Ishikawa (cell line): Measurements from ENCODE around the gene DIP2C.

ENCODE experiments used
- EGR1 ChIP-seq: IDR thresholded peaks from 2 replicates; pipeline ENCODE4 v1.6.1; 2012
- EP300 ChIP-seq: IDR thresholded peaks from 2 replicates; pipeline ENCODE4 v1.6.1; 2012; ENCODE audit warnings: borderline replicate concordance
- FOXM1 ChIP-seq: IDR thresholded peaks from 2 replicates; pipeline ENCODE4 v1.6.1; 2012; ENCODE audit warnings: low read depth, borderline replicate concordance
- TCF12 ChIP-seq: IDR thresholded peaks from 2 replicates; pipeline ENCODE4 v1.6.1; 2012; ENCODE audit warnings: low read depth
- ZBTB7A ChIP-seq: IDR thresholded peaks from 2 replicates; pipeline ENCODE4 v1.6.1; 2012; ENCODE audit warnings: low read depth
- TF ChIP-seq, protein P1 (sequence below): IDR thresholded peaks from 2 replicates; pipeline ENCODE4 v1.6.1; 2012; ENCODE audit warnings: low read depth, mild to moderate bottlenecking
- TF ChIP-seq, protein P2 (sequence below): IDR thresholded peaks from 2 replicates; pipeline ENCODE4 v1.6.1; 2012

DNA sequence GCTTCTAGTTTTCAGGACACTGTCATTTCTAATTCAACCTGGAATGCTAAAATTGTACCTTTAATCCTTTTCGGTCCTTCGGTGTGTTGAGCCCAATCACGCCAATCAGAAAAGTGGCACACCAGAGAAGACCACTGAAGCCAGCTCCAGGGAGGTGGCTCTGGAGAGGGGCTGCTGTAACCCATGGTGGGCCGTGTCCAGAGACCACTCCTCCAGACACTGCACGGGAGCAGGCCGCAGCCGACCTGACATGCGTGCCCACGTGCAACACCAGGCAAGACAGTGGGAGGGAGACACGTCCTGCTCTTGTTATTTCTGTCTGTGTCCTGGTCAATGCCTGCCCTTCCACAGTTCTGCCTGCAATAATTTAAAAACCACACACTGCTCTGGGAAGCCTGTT is 308.1 kb downstream of the DIP2C start:
- TF ChIP-seq ZBTB7A = no peak
- TF ChIP-seq FOXM1 = no peak
- TF ChIP-seq, protein P1, sequence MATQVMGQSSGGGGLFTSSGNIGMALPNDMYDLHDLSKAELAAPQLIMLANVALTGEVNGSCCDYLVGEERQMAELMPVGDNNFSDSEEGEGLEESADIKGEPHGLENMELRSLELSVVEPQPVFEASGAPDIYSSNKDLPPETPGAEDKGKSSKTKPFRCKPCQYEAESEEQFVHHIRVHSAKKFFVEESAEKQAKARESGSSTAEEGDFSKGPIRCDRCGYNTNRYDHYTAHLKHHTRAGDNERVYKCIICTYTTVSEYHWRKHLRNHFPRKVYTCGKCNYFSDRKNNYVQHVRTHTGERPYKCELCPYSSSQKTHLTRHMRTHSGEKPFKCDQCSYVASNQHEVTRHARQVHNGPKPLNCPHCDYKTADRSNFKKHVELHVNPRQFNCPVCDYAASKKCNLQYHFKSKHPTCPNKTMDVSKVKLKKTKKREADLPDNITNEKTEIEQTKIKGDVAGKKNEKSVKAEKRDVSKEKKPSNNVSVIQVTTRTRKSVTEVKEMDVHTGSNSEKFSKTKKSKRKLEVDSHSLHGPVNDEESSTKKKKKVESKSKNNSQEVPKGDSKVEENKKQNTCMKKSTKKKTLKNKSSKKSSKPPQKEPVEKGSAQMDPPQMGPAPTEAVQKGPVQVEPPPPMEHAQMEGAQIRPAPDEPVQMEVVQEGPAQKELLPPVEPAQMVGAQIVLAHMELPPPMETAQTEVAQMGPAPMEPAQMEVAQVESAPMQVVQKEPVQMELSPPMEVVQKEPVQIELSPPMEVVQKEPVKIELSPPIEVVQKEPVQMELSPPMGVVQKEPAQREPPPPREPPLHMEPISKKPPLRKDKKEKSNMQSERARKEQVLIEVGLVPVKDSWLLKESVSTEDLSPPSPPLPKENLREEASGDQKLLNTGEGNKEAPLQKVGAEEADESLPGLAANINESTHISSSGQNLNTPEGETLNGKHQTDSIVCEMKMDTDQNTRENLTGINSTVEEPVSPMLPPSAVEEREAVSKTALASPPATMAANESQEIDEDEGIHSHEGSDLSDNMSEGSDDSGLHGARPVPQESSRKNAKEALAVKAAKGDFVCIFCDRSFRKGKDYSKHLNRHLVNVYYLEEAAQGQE = no peak
- TF ChIP-seq, protein P2, sequence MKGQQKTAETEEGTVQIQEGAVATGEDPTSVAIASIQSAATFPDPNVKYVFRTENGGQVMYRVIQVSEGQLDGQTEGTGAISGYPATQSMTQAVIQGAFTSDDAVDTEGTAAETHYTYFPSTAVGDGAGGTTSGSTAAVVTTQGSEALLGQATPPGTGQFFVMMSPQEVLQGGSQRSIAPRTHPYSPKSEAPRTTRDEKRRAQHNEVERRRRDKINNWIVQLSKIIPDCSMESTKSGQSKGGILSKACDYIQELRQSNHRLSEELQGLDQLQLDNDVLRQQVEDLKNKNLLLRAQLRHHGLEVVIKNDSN = no peak
- no peak for TF ChIP-seq EP300
- no peak for TF ChIP-seq EGR1
- TF ChIP-seq TCF12 = no peak
